Ovary (tissue), 3 donors: Measurements from ENCODE around the gene TMEM109.

ENCODE experiments used
- CTCF ChIP-seq, 3 donors: fragments of 450-650 bp in 2 of 3; fragments of 200-600 bp in 1 of 3; IDR thresholded peaks; one replicate each; pipeline versions ENCODE4 v1.5.1 to v1.8.0; 2016 to 2022; ENCODE audit warnings: antibody characterized with exemption in 3 of 3, mild to moderate bottlenecking in 1 of 3
- EP300 ChIP-seq: sonication (generic); formaldehyde crosslinking; IDR thresholded peaks from one replicate; pipeline ENCODE4 v1.6.1; 2017; ENCODE audit warnings: antibody characterized with exemption
- POLR2A ChIP-seq: fragments of 450-650 bp; IDR thresholded peaks from one replicate; pipeline ENCODE4 v1.6.1; 2017; ENCODE audit warnings: antibody characterized with exemption, mild to moderate bottlenecking, moderate library complexity
- donor health status: DM: no; HTN: no; CAD: no.

GRCh38 chr11:60868682-60869450 lies 45.1 kb upstream of the TMEM109 start:
- TF ChIP-seq CTCF (IDR thresholded peaks at IDR 0.05): no peak
- TF ChIP-seq POLR2A: no peak
- TF ChIP-seq EP300: no peak
